H9 (cell line): ENCODE data around the gene ALB. TPM values are rescaled to one million over a fixed set of nuclear protein-coding genes. Genes with fewer than 3 reads are reported as not detected.
"Not testable (repeated sequence)": the region's sequence is repeated elsewhere in the genome, so short reads cannot be mapped to it uniquely, and the experiment has no call there.

Source experiments
- DNase-seq: peaks from one replicate; pipeline ENCODE4 v3.0.0-alpha.2; 2017
- H2AFZ ChIP-seq: one replicate; pipeline ENCODE4 v1.6.1; 2013; ENCODE audit warnings: mild to moderate bottlenecking, low read length, control low read depth, moderate library complexity
- H2AK5ac ChIP-seq: 2 replicates; pipeline ENCODE4 v1.6.1; 2013; ENCODE audit warnings: low read length, control low read depth, mixed read lengths; ENCODE audit not compliant: insufficient read length
- H2BK120ac ChIP-seq: one replicate; pipeline ENCODE4 v1.6.1; 2013; ENCODE audit warnings: low read depth, mild to moderate bottlenecking, low read length, control low read depth, inconsistent platforms; ENCODE audit not compliant: poor library complexity, severe bottlenecking
- H2BK12ac ChIP-seq: 2 replicates; pipeline ENCODE4 v1.6.1; 2013; ENCODE audit warnings: low read length, control low read depth, mixed read lengths, low read depth; ENCODE audit not compliant: insufficient read length
- H2BK15ac ChIP-seq: 2 replicates; pipeline ENCODE4 v1.6.1; 2013; ENCODE audit warnings: low read depth, low read length, control low read depth
- H2BK20ac ChIP-seq: one replicate; pipeline ENCODE4 v1.6.1; 2013; ENCODE audit warnings: low read depth, mild to moderate bottlenecking, low read length, control low read depth, inconsistent platforms; ENCODE audit not compliant: poor library complexity, severe bottlenecking
- H2BK5ac ChIP-seq: 2 replicates; pipeline ENCODE4 v1.6.1; 2013; ENCODE audit warnings: low read length, control low read depth, mixed read lengths; ENCODE audit not compliant: insufficient read length
- H3K14ac ChIP-seq: 2 replicates; pipeline ENCODE4 v1.6.1; 2013; ENCODE audit warnings: low read length, control low read depth; ENCODE audit not compliant: insufficient read depth
- H3K18ac ChIP-seq: 2 replicates; pipeline ENCODE4 v1.6.1; 2013; ENCODE audit warnings: low read depth, mild to moderate bottlenecking, mixed read lengths, low read length, control low read depth; ENCODE audit not compliant: insufficient read length
- H3K23ac ChIP-seq: 2 replicates; pipeline ENCODE4 v1.6.1; 2013; ENCODE audit warnings: low read length, control low read depth, mixed read lengths, low read depth; ENCODE audit not compliant: insufficient read length
- H3K23me2 ChIP-seq: 2 replicates; pipeline ENCODE4 v1.6.1; 2013; ENCODE audit warnings: low read depth, mild to moderate bottlenecking, mixed read lengths, low read length, control low read depth; ENCODE audit not compliant: insufficient read length, poor library complexity, severe bottlenecking
- H3K27ac ChIP-seq: 2 replicates; pipeline ENCODE4 v1.5.1; 2013; ENCODE audit warnings: low read length, control low read depth, mixed read lengths, low read depth; ENCODE audit not compliant: insufficient read length
- H3K27me3 ChIP-seq: 2 replicates; pipeline ENCODE4 v1.6.1; 2013; ENCODE audit warnings: low read length, control low read depth, inconsistent platforms; ENCODE audit not compliant: insufficient read depth
- H3K4ac ChIP-seq: 2 replicates; pipeline ENCODE4 v1.6.1; 2013; ENCODE audit warnings: low read depth, mild to moderate bottlenecking, control low read depth, inconsistent platforms, low read length, moderate library complexity
- H3K4me1 ChIP-seq: 2 replicates; pipeline ENCODE4 v1.6.1; 2013; ENCODE audit warnings: low read length, control low read depth, inconsistent platforms; ENCODE audit not compliant: insufficient read depth
- H3K4me2 ChIP-seq: 2 replicates; pipeline ENCODE4 v1.6.1; 2013; ENCODE audit warnings: low read length, control low read depth, mixed read lengths; ENCODE audit not compliant: insufficient read length, insufficient read depth
- H3K56ac ChIP-seq: 2 replicates; pipeline ENCODE4 v1.6.1; 2013; ENCODE audit warnings: low read depth, mild to moderate bottlenecking, mixed read lengths, low read length, control low read depth; ENCODE audit not compliant: insufficient read length
- H3K79me1 ChIP-seq: 2 replicates; pipeline ENCODE4 v1.6.1; 2013; ENCODE audit warnings: low read depth, mild to moderate bottlenecking, moderate library complexity, low read length, control low read depth, inconsistent platforms; ENCODE audit not compliant: insufficient read depth, poor library complexity, severe bottlenecking
- H3K79me2 ChIP-seq: 2 replicates; pipeline ENCODE4 v1.6.1; 2013; ENCODE audit warnings: low read length, control low read depth, inconsistent platforms; ENCODE audit not compliant: insufficient read depth
- H3K9ac ChIP-seq: 2 replicates; pipeline ENCODE4 v1.6.1; 2013; ENCODE audit warnings: low read length, control low read depth, mixed read lengths; ENCODE audit not compliant: insufficient read length; ENCODE audit errors: extremely low read depth
- H3K9me3 ChIP-seq: one replicate; pipeline ENCODE4 v1.6.1; 2013; ENCODE audit warnings: low read depth, low read length, inconsistent platforms; ENCODE audit not compliant: control insufficient read depth
- H3T11ph ChIP-seq: one replicate; pipeline ENCODE4 v1.6.1; 2013; ENCODE audit warnings: mild to moderate bottlenecking, low read length, control low read depth, inconsistent platforms
- H4K20me1 ChIP-seq: one replicate; pipeline ENCODE4 v1.6.1; 2013; ENCODE audit not compliant: control insufficient read depth, insufficient read length, insufficient read depth
- H4K5ac ChIP-seq: 2 replicates; pipeline ENCODE4 v1.6.1; 2013; ENCODE audit warnings: low read depth, mild to moderate bottlenecking, mixed read lengths, low read length, control low read depth; ENCODE audit not compliant: insufficient read length
- H4K8ac ChIP-seq: replicated peaks from 2 replicates; pipeline ENCODE4 v1.6.1; 2013; ENCODE audit warnings: low read length, control low read depth, mixed read lengths, low read depth; ENCODE audit not compliant: insufficient read length
- H4K91ac ChIP-seq: 2 replicates; pipeline ENCODE4 v1.6.1; 2013; ENCODE audit warnings: low read depth, mild to moderate bottlenecking, moderate library complexity, mixed read lengths, low read length, control low read depth; ENCODE audit not compliant: insufficient read length
- H3K27ac Mint-ChIP-seq, 3 experiments: 2 replicates in 2 of 3; 3 replicates in 1 of 3; pipeline ENCODE4 v1.8.0; 2020 to 2021; ENCODE audit warnings: mixed read lengths in 3 of 3, mild to moderate bottlenecking in 1 of 3, moderate library complexity in 1 of 3
- H3K27me3 Mint-ChIP-seq: 2 replicates; pipeline ENCODE4 v1.8.0; 2021; ENCODE audit warnings: low read depth, mild to moderate bottlenecking, moderate library complexity, mixed read lengths
- H3K36me3 Mint-ChIP-seq, 3 experiments: 2 replicates in 2 of 3; 3 replicates in 1 of 3; pipeline ENCODE4 v1.8.0; 2020 to 2021; ENCODE audit warnings: low read depth in 3 of 3, mixed read lengths in 3 of 3; ENCODE audit not compliant: insufficient read depth in 1 of 3
- H3K4me1 Mint-ChIP-seq, 2 experiments: 2 replicates each; pipeline ENCODE4 v1.8.0; 2020; ENCODE audit warnings: mixed read lengths in 2 of 2
- H3K4me3 Mint-ChIP-seq, 2 experiments: 2 replicates in 1 of 2; 3 replicates in 1 of 2; pipeline ENCODE4 v1.8.0; 2020 to 2021; ENCODE audit warnings: mild to moderate bottlenecking in 2 of 2, mixed read lengths in 2 of 2, moderate library complexity in 1 of 2
- H3K9me3 Mint-ChIP-seq, 2 experiments: 2 replicates in 1 of 2; 3 replicates in 1 of 2; pipeline ENCODE4 v1.8.0; 2020; ENCODE audit warnings: mild to moderate bottlenecking in 2 of 2, mixed read lengths in 2 of 2, moderate library complexity in 1 of 2
- WGBS: extraction: QIAGEN DNeasy Blood & Tissue Kit; methylation state at CpG from one replicate; pipeline ENCODE4 v1.1.7; 2013; ENCODE audit warnings: missing lambda C conversion rate, low lambda C conversion rate, mixed read lengths; ENCODE audit not compliant: insufficient read length; ENCODE audit errors: extremely low coverage; 5-methylcytosine and 5-hydroxymethylcytosine counted together
- long read RNA-seq: library from polyadenylated mRNA; unstranded; transcript quantifications from one replicate; pipeline ENCODE4 v2.0.0, GENCODE V29; 2020
- total RNA-seq: library from RNA; stranded (reverse); gene quantifications from 2 replicates; pipeline ENCODE4 v1.2.1, GENCODE V29; 2021
- TF ChIP-seq, protein P1 (sequence below): fragments of 200-600 bp; sonication (generic); conservative IDR thresholded peaks from 3 replicates; pipeline ENCODE4 v1.8.0; 2021; ENCODE audit warnings: antibody characterized with exemption, mild to moderate bottlenecking

The ALB gene
- total RNA-seq = 0.29 TPM in 1 of 2 replicates, not detected in the other
- long read RNA-seq = 0 reads

- no peak for DNase-seq
- H2BK20ac ChIP-seq = no peak within 1 kb of the TSS
- TF ChIP-seq, protein P1, sequence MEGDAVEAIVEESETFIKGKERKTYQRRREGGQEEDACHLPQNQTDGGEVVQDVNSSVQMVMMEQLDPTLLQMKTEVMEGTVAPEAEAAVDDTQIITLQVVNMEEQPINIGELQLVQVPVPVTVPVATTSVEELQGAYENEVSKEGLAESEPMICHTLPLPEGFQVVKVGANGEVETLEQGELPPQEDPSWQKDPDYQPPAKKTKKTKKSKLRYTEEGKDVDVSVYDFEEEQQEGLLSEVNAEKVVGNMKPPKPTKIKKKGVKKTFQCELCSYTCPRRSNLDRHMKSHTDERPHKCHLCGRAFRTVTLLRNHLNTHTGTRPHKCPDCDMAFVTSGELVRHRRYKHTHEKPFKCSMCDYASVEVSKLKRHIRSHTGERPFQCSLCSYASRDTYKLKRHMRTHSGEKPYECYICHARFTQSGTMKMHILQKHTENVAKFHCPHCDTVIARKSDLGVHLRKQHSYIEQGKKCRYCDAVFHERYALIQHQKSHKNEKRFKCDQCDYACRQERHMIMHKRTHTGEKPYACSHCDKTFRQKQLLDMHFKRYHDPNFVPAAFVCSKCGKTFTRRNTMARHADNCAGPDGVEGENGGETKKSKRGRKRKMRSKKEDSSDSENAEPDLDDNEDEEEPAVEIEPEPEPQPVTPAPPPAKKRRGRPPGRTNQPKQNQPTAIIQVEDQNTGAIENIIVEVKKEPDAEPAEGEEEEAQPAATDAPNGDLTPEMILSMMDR = no peak
- no peak within 1 kb of the TSS for H3K14ac ChIP-seq
- no peak within 1 kb of the TSS for H3T11ph ChIP-seq
- H3K36me3 Mint-ChIP-seq = no peaks in the 10 kb centered on the region
- H2AK5ac ChIP-seq = no peak within 1 kb of the TSS
- no peak within 1 kb of the TSS for H3K27ac Mint-ChIP-seq
- H3K79me1 ChIP-seq = no peaks in the 10 kb centered on the region
- no peak within 1 kb of the TSS for H3K4me3 Mint-ChIP-seq
- no peaks in the 10 kb centered on the region for H3K79me2 ChIP-seq
- no peaks in the 10 kb centered on the region for H3K9me3 ChIP-seq
- H4K20me1 ChIP-seq = no peaks in the 10 kb centered on the region
- no peak within 1 kb of the TSS for H2BK12ac ChIP-seq
- H4K8ac ChIP-seq = no peak within 1 kb of the TSS
- H2AFZ ChIP-seq = no peak within 1 kb of the TSS
- no peak within 1 kb of the TSS for H3K27ac ChIP-seq
- H3K27me3 ChIP-seq = no peaks in the 10 kb centered on the region
- no peaks in the 10 kb centered on the region for H3K27me3 Mint-ChIP-seq
- H3K4me2 ChIP-seq = no peak within 1 kb of the TSS
- H4K91ac ChIP-seq = no peak within 1 kb of the TSS
- no CpG with 5 or more reads among the region's 7 CpGs for WGBS
- no peak within 1 kb of the TSS for H3K18ac ChIP-seq
- H3K4me1 ChIP-seq = no peaks in the 10 kb centered on the region
- no peak within 1 kb of the TSS for H4K5ac ChIP-seq
- no peak within 1 kb of the TSS for H2BK5ac ChIP-seq
- H3K4me1 Mint-ChIP-seq = peaks cover 13 to 14% of the 10 kb centered on the region in 2 experiments
- H2BK15ac ChIP-seq = no peak within 1 kb of the TSS
- no peak within 1 kb of the TSS for H3K4ac ChIP-seq
- no peaks in the 10 kb centered on the region for H3K23me2 ChIP-seq
- H3K23ac ChIP-seq = no peak within 1 kb of the TSS
- no peaks in the 10 kb centered on the region for H3K9me3 Mint-ChIP-seq
- H3K56ac ChIP-seq = no peak within 1 kb of the TSS
- no peak within 1 kb of the TSS for H3K9ac ChIP-seq
- H2BK120ac ChIP-seq = no peak within 1 kb of the TSS
Measured at GRCh38 chr4:73404042-73404441, at the start of gene ALB. ALB (plus strand) TSS chr4:73404287; CDS start chr4:73404328, 41 bp downstream.

DNA sequence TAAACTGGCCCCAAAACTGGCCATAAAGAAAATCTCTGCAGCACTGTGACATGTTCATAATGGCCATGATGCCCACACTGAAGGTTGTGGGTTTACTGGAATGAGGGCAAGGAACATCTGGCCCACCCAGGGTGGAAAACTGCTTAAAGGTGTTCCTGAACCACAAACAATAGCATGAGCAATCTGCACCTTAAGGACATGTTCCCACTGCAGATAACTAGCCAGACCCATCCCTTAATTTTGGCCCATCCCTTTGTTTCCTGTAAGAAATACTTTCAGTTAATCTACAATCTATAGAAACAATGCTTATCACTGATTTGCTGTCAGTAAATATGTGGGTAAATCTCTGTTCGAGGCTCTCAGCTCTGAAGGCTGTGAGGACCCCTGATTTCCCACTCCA is 46.9 kb upstream of the ALB start:
- no CpG with 5 or more reads among the region's 1 CpG for WGBS
- H3K18ac ChIP-seq, H2BK20ac ChIP-seq, H3K27me3 Mint-ChIP-seq, H3K4me3 Mint-ChIP-seq, H2AK5ac ChIP-seq, H3T11ph ChIP-seq, H3K79me2 ChIP-seq, H3K27ac Mint-ChIP-seq, H3K14ac ChIP-seq, H3K9ac ChIP-seq, H2BK120ac ChIP-seq, H3K27me3 ChIP-seq, H2AFZ ChIP-seq, H3K56ac ChIP-seq, DNase-seq, H3K27ac ChIP-seq, H3K23me2 ChIP-seq, H3K4me1 Mint-ChIP-seq, H2BK15ac ChIP-seq, H2BK12ac ChIP-seq, H3K9me3 ChIP-seq, H3K23ac ChIP-seq, H4K8ac ChIP-seq, H4K5ac ChIP-seq, H3K79me1 ChIP-seq, H4K91ac ChIP-seq, H3K4me2 ChIP-seq, H3K4ac ChIP-seq, H3K4me1 ChIP-seq, H2BK5ac ChIP-seq, H4K20me1 ChIP-seq: not testable (repeated sequence)
- peaks cover 51 to 52% of the 10 kb centered on the region in 2 experiments for H3K9me3 Mint-ChIP-seq
- H3K36me3 Mint-ChIP-seq = peaks cover 18 to 50% (median 44%) of the 10 kb centered on the region in 3 experiments
